AG08396 (cell line): ENCODE results near the gene OSGEPL1.
"Not testable (repeated sequence)": the region's sequence is repeated elsewhere in the genome, so short reads cannot be mapped to it uniquely, and the experiment has no call there.

Source experiments
- DNase-seq: peaks from one replicate; pipeline ENCODE4 v3.0.0; 2012; ENCODE audit warnings: low spot score, mixed read lengths

OSGEPL1 gene

GRCh38 chr2:189762551-189763298 is at the start of gene OSGEPL1:
Gene OSGEPL1 (minus strand): TSS chr2:189762792. CDS start chr2:189761640, 1,152 bp downstream.
- peak; percentile 82 for DNase-seq

GRCh38 chr2:189803431-189803830 is 40.8 kb upstream of the OSGEPL1 start:
- no peak for DNase-seq

GRCh38 chr2:189802396-189802912 is 39.9 kb upstream of the OSGEPL1 start:
- DNase-seq: no peak

GRCh38 chr2:189799531-189799930 is 36.9 kb upstream of the OSGEPL1 start:
- peak; percentile 67 for DNase-seq

- DNase-seq: no peak
Measured at GRCh38 chr2:189799030-189799331, 36.4 kb upstream of the OSGEPL1 start.

- DNase-seq: peak; percentile 24
Measured at GRCh38 chr2:189798312-189799029, 35.9 kb upstream of the OSGEPL1 start.

- DNase-seq: no peak
Measured at GRCh38 chr2:189797902-189798301, 35.3 kb upstream of the OSGEPL1 start.

- DNase-seq: no peak
Measured at GRCh38 chr2:189794310-189794709, 31.7 kb upstream of the OSGEPL1 start.

GRCh38 chr2:189791338-189792042 is 28.9 kb upstream of the OSGEPL1 start:
- no peak for DNase-seq

GRCh38 chr2:189783927-189784867 is 21.6 kb upstream of the OSGEPL1 start, which contains the start of the genes ORMDL1 and PMS1:
Gene ORMDL1 (minus strand): TSS chr2:189784339. CDS start chr2:189782595, 1,744 bp downstream.
Gene PMS1 (plus strand): TSS chr2:189784450. CDS start chr2:189791810, 7,360 bp downstream.
- DNase-seq: peak; percentile 98

GRCh38 chr2:189783451-189783926 is 20.9 kb upstream of the OSGEPL1 start:
- peak; percentile 29 for DNase-seq

GRCh38 chr2:189782221-189782671 is 19.7 kb upstream of the OSGEPL1 start:
- no peak for DNase-seq

- DNase-seq: no peak
Measured at GRCh38 chr2:189772212-189772611, 9.6 kb upstream of the OSGEPL1 start.

- DNase-seq: no peak
Measured at GRCh38 chr2:189770590-189771322, 8.2 kb upstream of the OSGEPL1 start.

GRCh38 chr2:189763908-189764661 is 1.5 kb upstream of the OSGEPL1 start:
- no peak for DNase-seq

- no peak for DNase-seq
Measured at GRCh38 chr2:189762229-189762550, 402 bp downstream of the OSGEPL1 start.

- DNase-seq: not testable (repeated sequence)
Measured at GRCh38 chr2:189760154-189760553, 2.4 kb downstream of the OSGEPL1 start.

GRCh38 chr2:189756311-189756952 is 6.2 kb downstream of the OSGEPL1 start:
- no peak for DNase-seq

GRCh38 chr2:189751080-189751658 is 11.4 kb downstream of the OSGEPL1 start:
- peak; percentile 44 for DNase-seq
